ENCODE results near the gene CEACAM6.

Gene CEACAM6

GRCh38 chr19:41799444-41800000, 44.2 kb downstream of the CEACAM6 start:
- no peak for TF ChIP-seq CTCF (conservative IDR thresholded peaks at IDR 0.05; ENCODE audit: low read length)
- DNase-seq (ENCODE audit: low read depth): no peak
- no peak overlapping the region for H3K4me3 ChIP-seq (ENCODE audit: low read length)

GRCh38 chr19:41801031-41801430, 45.7 kb downstream of the CEACAM6 start:
- DNase-seq (ENCODE audit: low read depth): no peak
- no peak for TF ChIP-seq CTCF (conservative IDR thresholded peaks at IDR 0.05; ENCODE audit: low read length)
- no peak overlapping the region for H3K4me3 ChIP-seq (ENCODE audit: low read length)

GRCh38 chr19:41801792-41802211, 46.5 kb downstream of the CEACAM6 start:
- no peak for TF ChIP-seq CTCF (conservative IDR thresholded peaks at IDR 0.05; ENCODE audit: low read length)
- no peak overlapping the region for H3K4me3 ChIP-seq (ENCODE audit: low read length)
- no peak for DNase-seq (ENCODE audit: low read depth)

GRCh38 chr19:41802770-41803169, 47.4 kb downstream of the CEACAM6 start:
- DNase-seq (ENCODE audit: low read depth): no peak
- no peak overlapping the region for H3K4me3 ChIP-seq (ENCODE audit: low read length)
- no peak for TF ChIP-seq CTCF (conservative IDR thresholded peaks at IDR 0.05; ENCODE audit: low read length)

- no peak for DNase-seq (ENCODE audit: low read depth)
- no peak overlapping the region for H3K4me3 ChIP-seq (ENCODE audit: low read length)
- TF ChIP-seq CTCF (conservative IDR thresholded peaks at IDR 0.05; ENCODE audit: low read length): no peak
These were observed 49.0 kb downstream of the CEACAM6 start for GRCh38 chr19:41804336-41804735.

GRCh38 chr19:41807176-41807575, 51.8 kb downstream of the CEACAM6 start:
- no peak overlapping the region for H3K4me3 ChIP-seq (ENCODE audit: low read length)
- no peak for DNase-seq (ENCODE audit: low read depth)
- TF ChIP-seq CTCF (conservative IDR thresholded peaks at IDR 0.05; ENCODE audit: low read length): no peak

GRCh38 chr19:41808663-41809566, 53.6 kb downstream of the CEACAM6 start:
- H3K4me3 ChIP-seq (ENCODE audit: low read length): no peak overlapping the region
- no peak for TF ChIP-seq CTCF (conservative IDR thresholded peaks at IDR 0.05; ENCODE audit: low read length)
- DNase-seq (ENCODE audit: low read depth): no peak
